ENCODE data around the gene CALD1. TPM values are rescaled to one million over a fixed set of nuclear protein-coding genes. Genes with fewer than 3 reads are reported as not detected.
A peak's percentile ranks its signal among the peaks of the same experiment; 100 is the strongest.

The CALD1 gene
- total RNA-seq, 1 donor from 2014 or later: 230 TPM

DNA sequence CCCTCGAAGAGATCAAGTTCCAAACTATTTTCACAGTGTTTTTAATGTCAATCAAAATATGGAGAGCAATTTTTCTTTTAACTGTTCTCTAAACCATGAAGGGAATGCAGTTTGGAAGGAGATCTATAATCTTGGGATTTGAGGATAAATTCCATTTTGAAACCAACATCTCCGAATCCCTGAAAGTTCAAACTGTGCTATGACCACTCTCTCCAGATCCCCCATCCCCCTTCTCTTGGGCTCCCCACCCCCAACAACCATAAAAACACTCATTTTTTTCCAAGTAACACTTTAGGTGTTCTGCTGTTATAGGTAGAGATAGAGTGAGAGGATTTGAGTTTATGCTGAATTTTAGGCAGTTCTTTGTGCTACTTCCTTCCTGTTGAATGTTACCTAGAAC, 1.7 kb downstream of the CALD1 start:
- H3K4me1 Mint-ChIP-seq (ENCODE audit: unreplicated experiment): peaks cover 48% of the 10 kb centered on the region
- DNase-seq (ENCODE audit: low spot score): no peak

DNA sequence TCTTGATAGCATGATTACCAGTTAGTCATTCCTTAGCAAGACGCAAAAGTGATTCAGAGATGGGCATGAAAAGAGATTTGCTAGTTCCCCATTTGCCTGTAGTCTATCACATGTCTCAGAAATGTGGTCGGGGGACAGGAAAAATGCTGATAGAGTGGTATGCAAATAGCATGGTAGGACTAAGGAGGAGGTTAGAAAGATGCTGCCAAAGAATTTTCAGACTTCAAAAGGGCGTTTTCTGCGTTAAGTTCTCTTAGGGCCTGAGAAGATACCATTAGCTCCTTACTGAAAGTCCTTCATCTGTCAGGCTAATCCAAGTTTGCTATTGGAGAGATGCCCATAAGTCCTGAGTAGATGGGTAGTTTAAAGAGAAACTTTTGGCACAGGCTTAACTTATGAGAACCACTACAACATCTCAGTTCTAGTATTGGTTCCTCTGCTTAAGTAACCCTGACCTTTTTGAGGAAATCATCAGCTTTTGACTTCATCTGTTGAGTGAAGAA, 2.7 kb downstream of the CALD1 start:
- Mint-ChIP-seq H3K4me3 (ENCODE audit: unreplicated experiment) (peak overlapping the region; percentile 4), H3K27ac (ENCODE audit: unreplicated experiment) (no peak overlapping the region), H3K27me3 (ENCODE audit: unreplicated experiment) (peaks cover 5% of the 10 kb centered on the region), H3K9me3 (ENCODE audit: unreplicated experiment) (no peaks in the 10 kb centered on the region), H3K4me1 (ENCODE audit: unreplicated experiment) (peaks cover 52% of the 10 kb centered on the region), H3K36me3 (ENCODE audit: low read depth, unreplicated experiment) (peaks cover 11% of the 10 kb centered on the region)
- TF ChIP-seq, protein P1, sequence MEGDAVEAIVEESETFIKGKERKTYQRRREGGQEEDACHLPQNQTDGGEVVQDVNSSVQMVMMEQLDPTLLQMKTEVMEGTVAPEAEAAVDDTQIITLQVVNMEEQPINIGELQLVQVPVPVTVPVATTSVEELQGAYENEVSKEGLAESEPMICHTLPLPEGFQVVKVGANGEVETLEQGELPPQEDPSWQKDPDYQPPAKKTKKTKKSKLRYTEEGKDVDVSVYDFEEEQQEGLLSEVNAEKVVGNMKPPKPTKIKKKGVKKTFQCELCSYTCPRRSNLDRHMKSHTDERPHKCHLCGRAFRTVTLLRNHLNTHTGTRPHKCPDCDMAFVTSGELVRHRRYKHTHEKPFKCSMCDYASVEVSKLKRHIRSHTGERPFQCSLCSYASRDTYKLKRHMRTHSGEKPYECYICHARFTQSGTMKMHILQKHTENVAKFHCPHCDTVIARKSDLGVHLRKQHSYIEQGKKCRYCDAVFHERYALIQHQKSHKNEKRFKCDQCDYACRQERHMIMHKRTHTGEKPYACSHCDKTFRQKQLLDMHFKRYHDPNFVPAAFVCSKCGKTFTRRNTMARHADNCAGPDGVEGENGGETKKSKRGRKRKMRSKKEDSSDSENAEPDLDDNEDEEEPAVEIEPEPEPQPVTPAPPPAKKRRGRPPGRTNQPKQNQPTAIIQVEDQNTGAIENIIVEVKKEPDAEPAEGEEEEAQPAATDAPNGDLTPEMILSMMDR (IDR thresholded peaks at IDR 0.05; ENCODE audit: unreplicated experiment): no peak
- no peak for DNase-seq (ENCODE audit: low spot score)

More for the DNA sequence above, 1.7 kb downstream of the CALD1 start:
- H3K36me3 Mint-ChIP-seq (ENCODE audit: low read depth, unreplicated experiment): peaks cover 11% of the 10 kb centered on the region
- H3K27ac Mint-ChIP-seq (ENCODE audit: unreplicated experiment): peak overlapping the region; percentile 95
- TF ChIP-seq, protein P1 (IDR thresholded peaks at IDR 0.05; ENCODE audit: unreplicated experiment): no peak
- H3K27me3 Mint-ChIP-seq (ENCODE audit: unreplicated experiment): peaks cover 5% of the 10 kb centered on the region
- H3K9me3 Mint-ChIP-seq (ENCODE audit: unreplicated experiment): no peaks in the 10 kb centered on the region
- peak overlapping the region; percentile 98 for H3K4me3 Mint-ChIP-seq (ENCODE audit: unreplicated experiment)

DNA sequence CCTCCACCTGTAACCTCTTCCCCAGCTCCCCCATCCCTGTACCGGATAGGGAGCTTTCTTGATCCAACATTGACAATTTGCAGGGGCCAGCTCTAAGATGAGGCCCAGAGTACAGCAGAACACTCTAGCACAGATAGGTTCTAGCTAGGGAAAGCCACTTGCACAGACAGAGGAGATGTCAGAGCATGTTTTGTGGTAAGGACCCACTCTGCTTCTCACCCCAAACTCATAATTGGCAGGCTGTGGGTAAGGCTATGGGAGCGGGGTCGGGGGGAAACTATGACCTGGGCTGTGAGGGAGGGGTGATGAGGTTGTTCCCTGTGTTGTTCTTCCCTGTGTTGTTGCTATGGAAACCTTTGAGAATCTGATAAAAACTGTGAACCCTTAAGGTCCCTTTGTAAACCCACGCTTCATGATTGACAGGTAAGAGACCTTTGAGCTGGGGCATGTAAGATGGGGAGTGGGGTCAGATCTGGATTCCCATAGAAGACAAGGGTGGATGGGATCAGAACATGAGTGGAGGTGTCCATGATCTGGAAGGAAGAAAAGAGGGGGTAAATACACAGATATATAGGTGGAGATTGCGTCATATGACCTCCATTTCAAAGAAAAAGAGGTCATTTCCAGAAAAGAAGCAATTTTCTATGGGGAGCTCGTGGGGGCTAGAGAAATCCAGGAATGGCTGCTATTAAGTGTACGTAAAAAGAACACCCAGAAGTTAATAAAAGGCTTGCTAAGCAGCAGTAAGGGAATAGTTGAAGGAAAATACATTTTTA, 4.0 kb downstream of the CALD1 start:
- Mint-ChIP-seq H3K36me3 (ENCODE audit: low read depth, unreplicated experiment) (peaks cover 11% of the 10 kb centered on the region), H3K4me3 (ENCODE audit: unreplicated experiment) (no peak overlapping the region), H3K27me3 (ENCODE audit: unreplicated experiment) (peaks cover 4% of the 10 kb centered on the region), H3K27ac (ENCODE audit: unreplicated experiment) (no peak overlapping the region), H3K9me3 (ENCODE audit: unreplicated experiment) (no peaks in the 10 kb centered on the region), H3K4me1 (ENCODE audit: unreplicated experiment) (peaks cover 45% of the 10 kb centered on the region)
- TF ChIP-seq, protein P1 (IDR thresholded peaks at IDR 0.05; ENCODE audit: unreplicated experiment): no peak
- no peak for DNase-seq (ENCODE audit: low spot score)

DNA sequence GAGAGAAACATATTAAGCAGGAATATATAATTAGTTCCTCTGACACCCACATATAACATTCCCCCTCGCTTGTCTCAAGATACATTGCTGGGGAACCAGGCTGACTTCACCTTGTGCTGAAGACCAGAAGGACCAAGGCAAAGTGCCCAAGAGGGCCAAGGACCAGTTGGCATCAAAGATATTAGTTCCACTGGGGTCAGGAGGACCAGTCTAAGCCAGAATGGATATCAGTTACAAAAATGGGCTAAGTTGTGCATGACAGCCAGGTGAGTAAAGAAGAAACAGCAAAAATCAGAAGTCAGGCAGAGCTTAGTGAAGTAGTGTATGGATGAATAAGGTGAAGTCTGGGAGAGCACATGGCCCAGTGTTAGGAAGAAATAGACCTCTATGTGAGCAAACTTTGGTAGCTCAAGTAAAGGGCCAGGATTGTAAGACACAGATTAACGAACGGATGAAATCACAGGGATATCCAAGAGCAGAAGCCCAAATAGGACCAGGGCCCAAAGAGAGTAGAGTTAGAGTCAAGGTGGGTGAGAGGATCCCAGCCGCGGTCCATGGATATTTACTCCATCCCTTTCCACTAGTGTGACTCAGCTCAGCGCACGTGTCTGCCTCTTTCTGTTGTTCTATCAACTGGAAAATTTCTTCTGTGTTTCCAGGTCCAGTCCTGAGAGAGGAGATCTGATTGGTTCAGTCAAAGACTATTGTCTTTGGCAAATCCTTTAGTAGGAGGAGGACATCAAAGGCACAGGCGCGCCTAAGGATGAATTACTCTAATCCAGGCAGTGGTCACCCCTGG, 5.0 kb downstream of the CALD1 start:
- DNase-seq (ENCODE audit: low spot score): no peak

More for the DNA sequence above, 5.0 kb downstream of the CALD1 start:
- Mint-ChIP-seq H3K9me3 (ENCODE audit: unreplicated experiment) (no peaks in the 10 kb centered on the region), H3K27ac (ENCODE audit: unreplicated experiment) (no peak overlapping the region), H3K36me3 (ENCODE audit: low read depth, unreplicated experiment) (peaks cover 11% of the 10 kb centered on the region), H3K27me3 (ENCODE audit: unreplicated experiment) (no peaks in the 10 kb centered on the region), H3K4me1 (ENCODE audit: unreplicated experiment) (peaks cover 40% of the 10 kb centered on the region), H3K4me3 (ENCODE audit: unreplicated experiment) (no peak overlapping the region)
- TF ChIP-seq, protein P1 (IDR thresholded peaks at IDR 0.05; ENCODE audit: unreplicated experiment): no peak

Measured in endothelial cell (in vitro differentiated cells).